GM23338 (cell line): ENCODE results near the gene PPM1J. TPM values are rescaled to one million over a fixed set of nuclear protein-coding genes. Genes with fewer than 3 reads are reported as not detected.

Experiments
- ATAC-seq: fragments of 200-7000 bp; cut with Tn5 transposase; 3 replicates; pipeline ENCODE4 v1.9.1; 2020
- DNase-seq: peaks from one replicate; pipeline ENCODE4 v3.0.0-alpha.2; 2015; ENCODE audit warnings: low spot score
- H2AFZ ChIP-seq: fragments of 200-600 bp; sonication (generic); 2 replicates; pipeline ENCODE4 v1.8.0; 2016; ENCODE audit warnings: antibody characterized with exemption, mild to moderate bottlenecking, moderate library complexity
- H3F3A ChIP-seq: fragments of 200-600 bp; sonication (generic); replicated peaks from 2 replicates; pipeline ENCODE4 v1.8.0; 2017; ENCODE audit warnings: antibody characterized with exemption, mixed run types, low read depth
- H3K27ac ChIP-seq: fragments of 200-600 bp; sonication (generic); 2 replicates; pipeline ENCODE4 v1.6.1; 2016; ENCODE audit warnings: low read depth
- H3K27me3 ChIP-seq: fragments of 200-600 bp; sonication (generic); 2 replicates; pipeline ENCODE4 v1.8.0; 2016; ENCODE audit warnings: mild to moderate bottlenecking, mixed run types, moderate library complexity; ENCODE audit not compliant: insufficient read depth
- H3K36me3 ChIP-seq: fragments of 200-600 bp; sonication (generic); 2 replicates; pipeline ENCODE4 v1.8.0; 2016; ENCODE audit warnings: mild to moderate bottlenecking; ENCODE audit not compliant: insufficient read depth
- H3K4me1 ChIP-seq: fragments of 200-600 bp; sonication (generic); 2 replicates; pipeline ENCODE4 v1.8.0; 2016; ENCODE audit warnings: mild to moderate bottlenecking, moderate library complexity; ENCODE audit not compliant: insufficient read depth
- H3K4me2 ChIP-seq: fragments of 200-600 bp; sonication (generic); 2 replicates; pipeline ENCODE4 v1.7.1; 2017; ENCODE audit warnings: mixed run types
- H3K4me3 ChIP-seq: fragments of 200-600 bp; sonication (generic); 2 replicates; pipeline ENCODE4 v1.6.1; 2016; ENCODE audit warnings: mixed run types
- H3K79me2 ChIP-seq: fragments of 200-600 bp; sonication (generic); replicated peaks from 2 replicates; pipeline ENCODE4 v1.8.0; 2017; ENCODE audit warnings: mild to moderate bottlenecking; ENCODE audit not compliant: insufficient read depth
- H3K9me2 ChIP-seq: fragments of 200-600 bp; sonication (generic); 2 replicates; pipeline ENCODE4 v1.8.0; 2017; ENCODE audit not compliant: insufficient read depth
- H4K20me1 ChIP-seq: fragments of 200-600 bp; sonication (generic); replicated peaks from 2 replicates; pipeline ENCODE4 v1.8.0; 2017; ENCODE audit warnings: mild to moderate bottlenecking; ENCODE audit not compliant: insufficient read depth
- H3K27ac Mint-ChIP-seq: 2 replicates; pipeline ENCODE4 v1.8.0; 2020; ENCODE audit warnings: inconsistent platforms, mild to moderate bottlenecking, moderate library complexity, mixed read lengths
- H3K27me3 Mint-ChIP-seq: 3 replicates; pipeline ENCODE4 v1.8.0; 2022; ENCODE audit warnings: low read depth, mild to moderate bottlenecking, moderate library complexity, mixed read lengths, inconsistent platforms; ENCODE audit not compliant: insufficient read depth, poor library complexity
- H3K36me3 Mint-ChIP-seq: 3 replicates; pipeline ENCODE4 v1.8.0; 2021; ENCODE audit warnings: low read depth, mild to moderate bottlenecking, inconsistent platforms, moderate library complexity, mixed read lengths
- H3K4me1 Mint-ChIP-seq: 3 replicates; pipeline ENCODE4 v1.8.0; 2020; ENCODE audit warnings: mild to moderate bottlenecking, inconsistent platforms, mixed read lengths
- H3K4me3 Mint-ChIP-seq: 3 replicates; pipeline ENCODE4 v1.8.0; 2021; ENCODE audit warnings: moderate library complexity, mild to moderate bottlenecking, inconsistent platforms, mixed read lengths
- H3K9me3 Mint-ChIP-seq: 3 replicates; pipeline ENCODE4 v1.8.0; 2020; ENCODE audit warnings: moderate library complexity, mild to moderate bottlenecking, inconsistent platforms, mixed read lengths
- CREB1 ChIP-seq: fragments of 250-450 bp; sonication (Bioruptor Pico); IDR thresholded peaks from 2 replicates; pipeline ENCODE4 v1.5.0; 2020; ENCODE audit warnings: low read depth, mild to moderate bottlenecking, moderate library complexity
- EZH2 ChIP-seq: fragments of 200-600 bp; sonication (generic); IDR thresholded peaks from one replicate; pipeline ENCODE4 v1.8.0; 2017; ENCODE audit warnings: antibody characterized with exemption, mild to moderate bottlenecking, low read depth; ENCODE audit not compliant: unreplicated experiment
- EZH2phosphoT487 ChIP-seq: fragments of 200-600 bp; sonication (generic); IDR thresholded peaks from one replicate; pipeline ENCODE4 v1.8.1; 2018; ENCODE audit warnings: antibody characterized with exemption; ENCODE audit not compliant: unreplicated experiment
- JUNB ChIP-seq: IDR thresholded peaks from one replicate; pipeline ENCODE4 v1.6.1; 2016; ENCODE audit warnings: antibody characterized with exemption; ENCODE audit not compliant: unreplicated experiment
- NANOG ChIP-seq: IDR thresholded peaks from 2 replicates; pipeline ENCODE4 v1.6.1; 2016; ENCODE audit warnings: antibody characterized with exemption, borderline replicate concordance
- POLR2AphosphoS5 ChIP-seq: IDR thresholded peaks from 2 replicates; pipeline ENCODE4 v1.6.1; 2016; ENCODE audit warnings: antibody characterized with exemption, low read depth
- STAT1 ChIP-seq: IDR thresholded peaks from one replicate; pipeline ENCODE4 v1.6.1; 2016; ENCODE audit warnings: antibody characterized with exemption; ENCODE audit not compliant: unreplicated experiment
- ZNF114 ChIP-seq: fragments of 250-450 bp; sonication (Bioruptor Pico); IDR thresholded peaks from 2 replicates; pipeline ENCODE4 v1.5.0; 2020; ENCODE audit warnings: mild to moderate bottlenecking, moderate library complexity
- ZNF331 ChIP-seq: fragments of 250-450 bp; sonication (Bioruptor Pico); IDR thresholded peaks from 2 replicates; pipeline ENCODE4 v1.5.0; 2020; ENCODE audit warnings: low read depth, mild to moderate bottlenecking, moderate library complexity
- polyA plus RNA-seq: library from polyadenylated mRNA; unstranded; fragments of >200 nt; fragmentation: Nextera tagmentation; extraction: Ambion mirVana; gene quantifications from 2 replicates; pipeline ENCODE4 v1.2.1, GENCODE V29; 2016
- total RNA-seq: library from RNA; depleted of rRNA; stranded (reverse); fragments of >200 nt; shearing (Covaris generic); gene quantifications from 2 replicates; pipeline ENCODE4 v1.2.3, GENCODE V29; 2014
- TF ChIP-seq, protein P1 (sequence below), 2 experiments: fragments of 200-600 bp in 1 of 2; sonication (generic) in 1 of 2; conservative IDR thresholded peaks; 2 replicates each; pipeline versions ENCODE4 v1.5.1 to v1.6.1; 2016 to 2017; ENCODE audit warnings: antibody characterized with exemption in 2 of 2, low read depth in 2 of 2, mild to moderate bottlenecking in 2 of 2, moderate library complexity in 1 of 2
- TF ChIP-seq, protein P2 (sequence below): IDR thresholded peaks from one replicate; pipeline ENCODE4 v1.6.1; 2018; ENCODE audit warnings: antibody characterized with exemption; ENCODE audit not compliant: unreplicated experiment
- TF ChIP-seq, protein P3 (sequence below): IDR thresholded peaks from 2 replicates; pipeline ENCODE4 v1.6.1; 2016; ENCODE audit warnings: antibody characterized with exemption
- TF ChIP-seq, protein P4 (sequence below): fragments of 250-450 bp; sonication (Bioruptor Pico); IDR thresholded peaks from 2 replicates; pipeline ENCODE4 v1.5.0; 2020; ENCODE audit warnings: mild to moderate bottlenecking, moderate library complexity

PPM1J gene
- total and polyA plus RNA-seq, 2 experiments from 2014 or later: 19.0 to 22.4 TPM

DNA sequence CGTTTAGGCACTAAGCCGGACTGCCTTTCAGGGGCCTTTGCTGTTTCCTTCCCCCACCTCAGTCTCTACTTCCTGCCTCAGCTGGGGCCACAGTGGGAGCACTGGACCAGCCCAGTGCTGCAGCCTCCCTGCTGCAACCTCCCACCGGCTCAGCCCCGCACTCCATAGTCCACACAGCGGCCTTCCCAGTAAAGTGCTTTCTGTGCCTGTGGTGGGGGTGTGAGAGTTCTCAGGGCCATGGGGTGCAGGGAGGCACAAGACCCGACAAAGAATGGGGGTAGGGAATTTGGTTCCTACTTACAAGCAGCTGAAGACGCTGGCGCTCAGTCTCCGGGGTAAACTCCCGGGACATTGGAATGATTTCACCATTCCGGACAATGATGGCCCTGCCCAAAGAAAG is 3.5 kb downstream of the PPM1J start:
- Histone ChIP-seq H3K36me3 (no peaks in the 10 kb centered on the region; the same call in 1 of the 2 replicates), H3K27ac (no peak overlapping the region), H3F3A (peaks cover 7% of the 10 kb centered on the region), H3K4me1 (peaks cover 35% of the 10 kb centered on the region), H2AFZ (no peak overlapping the region), H3K4me3 (peak overlapping the region; percentile 23; the same call in 1 of the 2 replicates), H3K4me2 (peak overlapping the region; percentile 64; the same call in 1 of the 2 replicates), H3K9me2 (no peaks in the 10 kb centered on the region), H3K79me2 (no peaks in the 10 kb centered on the region), H4K20me1 (no peaks in the 10 kb centered on the region; the same call in 1 of the 2 replicates), H3K27me3 (peaks cover 34% of the 10 kb centered on the region)
- Mint-ChIP-seq H3K4me1 (peaks cover 49% of the 10 kb centered on the region), H3K27me3 (peaks cover 43% of the 10 kb centered on the region), H3K9me3 (no peaks in the 10 kb centered on the region; the same call in 2 of the 3 replicates), H3K27ac (no peak overlapping the region), H3K36me3 (peaks cover 12% of the 10 kb centered on the region; the same call in 2 of the 3 replicates), H3K4me3 (no peak overlapping the region)
- DNase-seq (no peak), ATAC-seq (no peak)
- TF ChIP-seq ZNF114 (CRISPR knock-in tag) (no peak), ZNF331 (CRISPR knock-in tag) (no peak), CREB1 (no peak), EZH2 (no peak), NANOG (no peak), JUNB (no peak), POLR2AphosphoS5 (no peak), STAT1 (no peak), EZH2phosphoT487 (no peak)
- TF ChIP-seq, protein P1, sequence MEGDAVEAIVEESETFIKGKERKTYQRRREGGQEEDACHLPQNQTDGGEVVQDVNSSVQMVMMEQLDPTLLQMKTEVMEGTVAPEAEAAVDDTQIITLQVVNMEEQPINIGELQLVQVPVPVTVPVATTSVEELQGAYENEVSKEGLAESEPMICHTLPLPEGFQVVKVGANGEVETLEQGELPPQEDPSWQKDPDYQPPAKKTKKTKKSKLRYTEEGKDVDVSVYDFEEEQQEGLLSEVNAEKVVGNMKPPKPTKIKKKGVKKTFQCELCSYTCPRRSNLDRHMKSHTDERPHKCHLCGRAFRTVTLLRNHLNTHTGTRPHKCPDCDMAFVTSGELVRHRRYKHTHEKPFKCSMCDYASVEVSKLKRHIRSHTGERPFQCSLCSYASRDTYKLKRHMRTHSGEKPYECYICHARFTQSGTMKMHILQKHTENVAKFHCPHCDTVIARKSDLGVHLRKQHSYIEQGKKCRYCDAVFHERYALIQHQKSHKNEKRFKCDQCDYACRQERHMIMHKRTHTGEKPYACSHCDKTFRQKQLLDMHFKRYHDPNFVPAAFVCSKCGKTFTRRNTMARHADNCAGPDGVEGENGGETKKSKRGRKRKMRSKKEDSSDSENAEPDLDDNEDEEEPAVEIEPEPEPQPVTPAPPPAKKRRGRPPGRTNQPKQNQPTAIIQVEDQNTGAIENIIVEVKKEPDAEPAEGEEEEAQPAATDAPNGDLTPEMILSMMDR (conservative IDR thresholded peaks at IDR 0.05; ENCODE audit: low read depth in 2 of 2): no peak
- TF ChIP-seq, protein P2, sequence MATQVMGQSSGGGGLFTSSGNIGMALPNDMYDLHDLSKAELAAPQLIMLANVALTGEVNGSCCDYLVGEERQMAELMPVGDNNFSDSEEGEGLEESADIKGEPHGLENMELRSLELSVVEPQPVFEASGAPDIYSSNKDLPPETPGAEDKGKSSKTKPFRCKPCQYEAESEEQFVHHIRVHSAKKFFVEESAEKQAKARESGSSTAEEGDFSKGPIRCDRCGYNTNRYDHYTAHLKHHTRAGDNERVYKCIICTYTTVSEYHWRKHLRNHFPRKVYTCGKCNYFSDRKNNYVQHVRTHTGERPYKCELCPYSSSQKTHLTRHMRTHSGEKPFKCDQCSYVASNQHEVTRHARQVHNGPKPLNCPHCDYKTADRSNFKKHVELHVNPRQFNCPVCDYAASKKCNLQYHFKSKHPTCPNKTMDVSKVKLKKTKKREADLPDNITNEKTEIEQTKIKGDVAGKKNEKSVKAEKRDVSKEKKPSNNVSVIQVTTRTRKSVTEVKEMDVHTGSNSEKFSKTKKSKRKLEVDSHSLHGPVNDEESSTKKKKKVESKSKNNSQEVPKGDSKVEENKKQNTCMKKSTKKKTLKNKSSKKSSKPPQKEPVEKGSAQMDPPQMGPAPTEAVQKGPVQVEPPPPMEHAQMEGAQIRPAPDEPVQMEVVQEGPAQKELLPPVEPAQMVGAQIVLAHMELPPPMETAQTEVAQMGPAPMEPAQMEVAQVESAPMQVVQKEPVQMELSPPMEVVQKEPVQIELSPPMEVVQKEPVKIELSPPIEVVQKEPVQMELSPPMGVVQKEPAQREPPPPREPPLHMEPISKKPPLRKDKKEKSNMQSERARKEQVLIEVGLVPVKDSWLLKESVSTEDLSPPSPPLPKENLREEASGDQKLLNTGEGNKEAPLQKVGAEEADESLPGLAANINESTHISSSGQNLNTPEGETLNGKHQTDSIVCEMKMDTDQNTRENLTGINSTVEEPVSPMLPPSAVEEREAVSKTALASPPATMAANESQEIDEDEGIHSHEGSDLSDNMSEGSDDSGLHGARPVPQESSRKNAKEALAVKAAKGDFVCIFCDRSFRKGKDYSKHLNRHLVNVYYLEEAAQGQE: no peak
- TF ChIP-seq, protein P3, sequence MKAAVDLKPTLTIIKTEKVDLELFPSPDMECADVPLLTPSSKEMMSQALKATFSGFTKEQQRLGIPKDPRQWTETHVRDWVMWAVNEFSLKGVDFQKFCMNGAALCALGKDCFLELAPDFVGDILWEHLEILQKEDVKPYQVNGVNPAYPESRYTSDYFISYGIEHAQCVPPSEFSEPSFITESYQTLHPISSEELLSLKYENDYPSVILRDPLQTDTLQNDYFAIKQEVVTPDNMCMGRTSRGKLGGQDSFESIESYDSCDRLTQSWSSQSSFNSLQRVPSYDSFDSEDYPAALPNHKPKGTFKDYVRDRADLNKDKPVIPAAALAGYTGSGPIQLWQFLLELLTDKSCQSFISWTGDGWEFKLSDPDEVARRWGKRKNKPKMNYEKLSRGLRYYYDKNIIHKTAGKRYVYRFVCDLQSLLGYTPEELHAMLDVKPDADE: no peak
- TF ChIP-seq, protein P4, sequence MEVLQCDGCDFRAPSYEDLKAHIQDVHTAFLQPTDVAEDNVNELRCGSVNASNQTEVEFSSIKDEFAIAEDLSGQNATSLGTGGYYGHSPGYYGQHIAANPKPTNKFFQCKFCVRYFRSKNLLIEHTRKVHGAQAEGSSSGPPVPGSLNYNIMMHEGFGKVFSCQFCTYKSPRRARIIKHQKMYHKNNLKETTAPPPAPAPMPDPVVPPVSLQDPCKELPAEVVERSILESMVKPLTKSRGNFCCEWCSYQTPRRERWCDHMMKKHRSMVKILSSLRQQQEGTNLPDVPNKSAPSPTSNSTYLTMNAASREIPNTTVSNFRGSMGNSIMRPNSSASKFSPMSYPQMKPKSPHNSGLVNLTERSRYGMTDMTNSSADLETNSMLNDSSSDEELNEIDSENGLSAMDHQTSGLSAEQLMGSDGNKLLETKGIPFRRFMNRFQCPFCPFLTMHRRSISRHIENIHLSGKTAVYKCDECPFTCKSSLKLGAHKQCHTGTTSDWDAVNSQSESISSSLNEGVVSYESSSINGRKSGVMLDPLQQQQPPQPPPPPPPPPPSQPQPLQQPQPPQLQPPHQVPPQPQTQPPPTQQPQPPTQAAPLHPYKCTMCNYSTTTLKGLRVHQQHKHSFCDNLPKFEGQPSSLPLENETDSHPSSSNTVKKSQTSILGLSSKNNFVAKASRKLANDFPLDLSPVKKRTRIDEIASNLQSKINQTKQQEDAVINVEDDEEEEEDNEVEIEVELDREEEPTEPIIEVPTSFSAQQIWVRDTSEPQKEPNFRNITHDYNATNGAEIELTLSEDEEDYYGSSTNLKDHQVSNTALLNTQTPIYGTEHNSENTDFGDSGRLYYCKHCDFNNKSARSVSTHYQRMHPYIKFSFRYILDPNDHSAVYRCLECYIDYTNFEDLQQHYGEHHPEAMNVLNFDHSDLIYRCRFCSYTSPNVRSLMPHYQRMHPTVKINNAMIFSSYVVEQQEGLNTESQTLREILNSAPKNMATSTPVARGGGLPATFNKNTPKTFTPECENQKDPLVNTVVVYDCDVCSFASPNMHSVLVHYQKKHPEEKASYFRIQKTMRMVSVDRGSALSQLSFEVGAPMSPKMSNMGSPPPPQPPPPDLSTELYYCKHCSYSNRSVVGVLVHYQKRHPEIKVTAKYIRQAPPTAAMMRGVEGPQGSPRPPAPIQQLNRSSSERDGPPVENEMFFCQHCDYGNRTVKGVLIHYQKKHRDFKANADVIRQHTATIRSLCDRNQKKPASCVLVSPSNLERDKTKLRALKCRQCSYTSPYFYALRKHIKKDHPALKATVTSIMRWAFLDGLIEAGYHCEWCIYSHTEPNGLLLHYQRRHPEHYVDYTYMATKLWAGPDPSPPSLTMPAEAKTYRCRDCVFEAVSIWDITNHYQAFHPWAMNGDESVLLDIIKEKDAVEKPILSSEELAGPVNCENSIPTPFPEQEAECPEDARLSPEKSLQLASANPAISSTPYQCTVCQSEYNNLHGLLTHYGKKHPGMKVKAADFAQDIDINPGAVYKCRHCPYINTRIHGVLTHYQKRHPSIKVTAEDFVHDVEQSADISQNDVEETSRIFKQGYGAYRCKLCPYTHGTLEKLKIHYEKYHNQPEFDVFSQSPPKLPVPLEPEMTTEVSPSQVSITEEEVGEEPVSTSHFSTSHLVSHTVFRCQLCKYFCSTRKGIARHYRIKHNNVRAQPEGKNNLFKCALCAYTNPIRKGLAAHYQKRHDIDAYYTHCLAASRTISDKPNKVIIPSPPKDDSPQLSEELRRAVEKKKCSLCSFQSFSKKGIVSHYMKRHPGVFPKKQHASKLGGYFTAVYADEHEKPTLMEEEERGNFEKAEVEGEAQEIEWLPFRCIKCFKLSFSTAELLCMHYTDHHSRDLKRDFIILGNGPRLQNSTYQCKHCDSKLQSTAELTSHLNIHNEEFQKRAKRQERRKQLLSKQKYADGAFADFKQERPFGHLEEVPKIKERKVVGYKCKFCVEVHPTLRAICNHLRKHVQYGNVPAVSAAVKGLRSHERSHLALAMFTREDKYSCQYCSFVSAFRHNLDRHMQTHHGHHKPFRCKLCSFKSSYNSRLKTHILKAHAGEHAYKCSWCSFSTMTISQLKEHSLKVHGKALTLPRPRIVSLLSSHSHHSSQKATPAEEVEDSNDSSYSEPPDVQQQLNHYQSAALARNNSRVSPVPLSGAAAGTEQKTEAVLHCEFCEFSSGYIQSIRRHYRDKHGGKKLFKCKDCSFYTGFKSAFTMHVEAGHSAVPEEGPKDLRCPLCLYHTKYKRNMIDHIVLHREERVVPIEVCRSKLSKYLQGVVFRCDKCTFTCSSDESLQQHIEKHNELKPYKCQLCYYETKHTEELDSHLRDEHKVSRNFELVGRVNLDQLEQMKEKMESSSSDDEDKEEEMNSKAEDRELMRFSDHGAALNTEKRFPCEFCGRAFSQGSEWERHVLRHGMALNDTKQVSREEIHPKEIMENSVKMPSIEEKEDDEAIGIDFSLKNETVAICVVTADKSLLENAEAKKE (CRISPR knock-in tag): no peak
